Panc1 (cell line): ENCODE results near the gene THSD7A.

Experiments
- CTCF ChIP-seq: fragments of 450-650 bp; IDR thresholded peaks from 2 replicates; pipeline ENCODE4 v1.5.1; 2017; ENCODE audit warnings: mild to moderate bottlenecking
- SIN3A ChIP-seq: IDR thresholded peaks from 2 replicates; pipeline ENCODE4 v1.6.1; 2012; ENCODE audit warnings: low read depth, mild to moderate bottlenecking, low read length, moderate library complexity, borderline replicate concordance; ENCODE audit not compliant: insufficient read depth
- TCF7L2 ChIP-seq: IDR thresholded peaks from 2 replicates; pipeline ENCODE4 v1.6.1; 2011; ENCODE audit warnings: mild to moderate bottlenecking, low read depth, low read length, inconsistent platforms

DNA sequence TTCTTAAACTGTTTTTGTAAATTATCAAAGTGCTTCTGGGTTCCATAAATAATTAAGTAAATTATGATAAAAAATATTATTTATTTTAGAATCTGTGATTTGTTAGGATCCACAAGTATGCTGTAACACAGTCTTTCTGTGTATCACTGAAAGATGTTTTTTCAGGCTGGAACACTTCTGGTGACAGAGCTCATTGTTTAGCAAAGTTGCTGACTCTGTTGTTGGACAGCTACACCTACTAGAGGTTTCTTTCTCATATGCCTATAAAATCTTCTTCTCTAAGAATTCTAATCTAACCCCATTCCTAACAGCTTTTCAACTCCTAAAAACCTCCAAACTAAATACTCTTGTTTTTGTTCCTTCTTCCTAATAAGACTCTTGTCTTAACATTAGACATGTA is 176.8 kb downstream of the THSD7A start:
- TF ChIP-seq CTCF (no peak), SIN3A (no peak), TCF7L2 (no peak)
